RPMI7951 (cell line): ENCODE measurements around the gene ANO7. TPM values are rescaled to one million over a fixed set of nuclear protein-coding genes. Genes with fewer than 3 reads are reported as not detected.

Source experiments
- DNase-seq: peaks from one replicate; pipeline ENCODE4 v3.0.0-alpha.2; 2012; ENCODE audit warnings: low read depth
- total RNA-seq: library from RNA; depleted of rRNA; stranded (reverse); fragments of >200 nt; shearing (Covaris generic); gene quantifications from 2 replicates; pipeline ENCODE4 v1.2.3, GENCODE V29; 2014; rRNA removed

The ANO7 gene
- total RNA-seq: 0.72 and 1.1 TPM in 2 replicates

DNA sequence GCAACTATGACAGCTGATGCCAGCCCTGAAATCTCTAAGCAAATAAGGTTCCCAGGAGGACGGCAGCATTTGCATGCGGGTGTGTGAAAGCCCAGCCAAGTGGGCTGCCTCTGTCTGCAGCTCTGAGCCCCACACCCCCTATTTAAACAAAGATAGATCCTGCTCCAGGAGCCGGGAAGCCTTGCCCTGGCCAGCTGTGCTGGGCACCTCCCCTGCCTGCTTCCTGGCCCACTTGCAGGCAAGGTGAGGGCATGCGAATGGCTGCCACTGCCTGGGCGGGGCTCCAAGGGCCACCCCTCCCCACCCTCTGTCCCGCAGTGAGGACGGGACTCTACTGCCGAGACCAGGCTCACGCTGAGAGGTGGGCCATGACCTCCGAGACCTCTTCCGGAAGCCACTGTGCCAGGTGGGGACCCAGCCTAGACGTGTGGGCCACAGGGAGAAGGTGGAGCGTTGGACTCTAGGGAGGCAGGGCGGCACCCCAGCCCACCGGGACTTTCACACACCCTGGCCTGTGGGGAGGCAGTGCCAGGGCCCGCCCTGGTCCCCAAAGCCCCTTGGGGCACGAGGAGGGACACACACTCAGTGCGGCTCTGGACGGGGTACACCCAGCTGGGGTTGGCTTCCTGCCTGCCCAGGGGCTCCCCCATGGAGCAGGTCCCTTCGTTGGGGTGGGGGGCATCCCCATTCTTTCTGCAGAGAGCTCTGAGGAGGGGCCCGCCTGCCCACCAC lies at the start of gene ANO7:
TSS of gene ANO7 (plus strand) at position 317 of the 732 bp plus-strand sequence. CDS start 1,387 bp downstream, outside the sequence.
- no peak for DNase-seq

DNA sequence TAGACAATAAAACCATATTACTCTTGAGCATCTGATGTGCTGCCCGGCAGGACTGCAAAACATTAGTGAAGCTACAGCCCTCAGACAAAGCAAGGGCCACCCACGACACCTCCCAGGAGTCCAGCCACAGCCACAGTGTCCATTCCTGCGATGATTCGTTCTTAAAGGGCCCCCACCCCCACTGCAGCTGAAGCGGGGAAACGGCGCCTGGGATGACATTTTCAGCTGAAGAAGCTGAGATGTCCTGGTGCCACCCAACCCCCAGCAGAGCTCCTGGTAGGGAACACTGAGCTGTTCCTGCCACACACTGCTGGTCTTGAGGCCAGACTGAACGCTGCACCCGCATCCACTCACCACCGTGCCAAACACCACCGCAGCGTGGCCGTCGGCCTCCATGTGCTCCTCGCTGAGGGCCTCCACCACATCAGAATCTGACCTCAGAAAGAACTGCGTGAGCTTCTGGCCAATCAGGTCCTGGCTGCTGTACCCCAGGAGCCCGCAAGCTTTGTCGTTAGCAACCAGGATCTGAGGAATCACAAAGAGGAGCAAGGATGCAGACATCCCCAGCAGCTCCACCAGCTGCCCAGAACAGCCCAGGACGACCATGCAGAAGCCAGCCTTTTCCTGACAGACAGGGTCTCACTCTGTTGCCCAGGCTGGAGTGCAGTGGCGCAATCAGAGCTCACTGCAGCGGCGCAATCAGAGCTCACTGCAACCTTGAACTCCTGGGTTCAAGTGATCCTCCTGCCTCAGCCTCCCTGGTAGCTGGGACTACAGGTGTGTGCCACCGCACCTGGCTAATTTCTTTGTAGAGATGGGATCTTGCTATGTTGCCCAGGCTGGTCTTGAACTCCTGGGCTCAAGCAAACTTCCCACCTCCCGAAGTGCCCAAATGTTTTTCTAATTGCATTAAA lies 48.7 kb upstream of the ANO7 start:
- no peak for DNase-seq

DNA sequence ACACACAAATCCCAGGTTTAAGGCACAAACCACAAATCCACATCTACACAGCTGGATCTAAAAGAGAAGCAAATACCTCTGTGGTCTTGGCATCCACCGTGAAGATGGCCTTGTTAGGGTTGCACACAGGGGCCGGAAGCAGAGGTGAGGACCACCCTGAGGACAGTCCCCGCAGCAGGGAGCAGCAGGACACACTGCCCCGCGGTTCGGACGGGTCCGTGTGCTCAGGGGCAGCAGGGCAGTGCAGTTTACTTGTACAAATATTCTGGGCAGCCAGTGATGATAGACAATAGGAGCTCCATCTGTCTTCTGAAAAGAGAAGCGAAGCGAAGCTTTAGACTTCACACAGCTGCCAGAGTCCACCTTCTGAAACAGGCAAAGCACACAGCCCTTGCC lies 48.0 kb upstream of the ANO7 start:
- DNase-seq: no peak

- DNase-seq: no peak
Observed at GRCh38 chr2:241141214-241141770, 47.2 kb upstream of the ANO7 start.

DNA sequence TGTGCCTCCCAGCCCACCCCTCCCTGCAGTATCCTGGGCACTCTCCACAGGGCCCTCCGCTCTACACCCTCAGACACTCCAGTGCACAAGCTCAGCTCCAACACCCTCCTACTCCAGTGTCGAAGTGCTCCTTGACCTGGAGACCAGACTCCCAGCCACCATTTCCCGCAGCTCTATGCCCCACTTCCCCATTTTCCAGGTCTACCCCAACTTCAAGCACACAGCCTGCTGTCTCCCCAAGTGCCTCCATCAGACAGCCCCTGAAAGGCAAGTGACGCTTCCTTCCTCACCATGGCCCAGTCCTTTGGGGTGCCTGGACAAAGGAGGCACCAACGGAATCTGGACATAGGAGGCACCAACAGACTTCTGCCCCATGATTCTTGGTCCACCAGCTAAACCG lies 46.4 kb upstream of the ANO7 start:
- DNase-seq: no peak

DNA sequence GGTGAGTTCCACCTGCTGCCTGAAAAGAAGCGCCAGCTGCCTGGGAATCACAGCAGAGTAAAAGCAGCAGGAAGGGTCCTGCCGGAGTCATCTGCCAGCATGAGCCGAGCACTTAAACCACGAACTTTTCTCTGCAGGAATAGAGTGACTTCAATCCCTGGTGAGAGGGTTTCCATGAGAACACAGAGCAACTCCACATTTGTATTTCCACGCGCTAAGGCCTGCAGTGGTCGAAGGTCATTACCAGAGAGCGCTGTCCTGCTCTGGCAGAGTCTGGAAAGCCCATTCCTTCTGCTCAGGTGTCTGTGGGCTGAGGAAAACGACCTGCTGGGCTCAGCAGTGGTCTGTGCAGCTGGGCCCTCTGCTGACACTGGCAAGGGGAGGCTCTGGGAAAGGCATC lies 45.9 kb upstream of the ANO7 start:
- DNase-seq: no peak

GRCh38 chr2:241146286-241146685 lies 42.2 kb upstream of the ANO7 start:
- no peak for DNase-seq

DNA sequence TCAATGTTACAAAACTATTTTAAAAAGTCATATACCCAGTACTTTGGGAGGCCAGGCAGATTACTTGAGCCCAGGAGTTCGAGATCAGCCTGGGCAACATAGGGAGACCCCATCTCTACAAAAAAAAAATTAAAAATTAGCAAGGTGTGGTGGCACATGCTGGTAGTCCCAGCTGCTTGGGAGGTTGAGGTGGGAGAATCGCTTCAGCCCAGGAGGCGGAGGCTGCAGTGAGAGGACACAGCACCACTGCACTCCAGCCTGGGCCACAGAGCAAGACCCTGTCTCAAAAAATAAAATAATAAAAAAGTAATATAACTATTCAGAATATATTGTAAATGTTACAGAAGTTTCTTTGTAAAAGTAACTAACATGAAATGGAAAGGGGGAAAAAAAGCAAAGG lies 41.1 kb upstream of the ANO7 start:
- no peak for DNase-seq

DNA sequence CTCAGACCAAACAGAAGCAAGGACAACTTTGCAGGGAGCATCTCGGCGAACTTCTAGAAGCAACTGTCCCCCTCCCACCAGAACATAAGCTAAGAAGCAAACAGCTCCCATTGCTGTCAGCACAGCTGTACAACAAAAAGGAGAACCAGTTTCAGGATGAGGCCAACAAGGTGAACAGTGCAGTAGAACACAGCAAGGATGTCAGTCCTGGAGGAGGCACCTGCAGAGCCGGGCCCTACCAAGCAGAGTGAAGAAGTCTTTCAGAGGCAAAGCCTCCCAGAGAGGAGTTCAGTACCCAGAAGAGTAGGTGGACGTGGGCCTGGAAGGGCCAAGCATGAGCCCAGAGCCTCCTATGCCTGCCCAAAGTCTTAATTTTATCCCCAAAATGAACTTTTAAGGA lies 40.2 kb upstream of the ANO7 start:
- DNase-seq: no peak

DNA sequence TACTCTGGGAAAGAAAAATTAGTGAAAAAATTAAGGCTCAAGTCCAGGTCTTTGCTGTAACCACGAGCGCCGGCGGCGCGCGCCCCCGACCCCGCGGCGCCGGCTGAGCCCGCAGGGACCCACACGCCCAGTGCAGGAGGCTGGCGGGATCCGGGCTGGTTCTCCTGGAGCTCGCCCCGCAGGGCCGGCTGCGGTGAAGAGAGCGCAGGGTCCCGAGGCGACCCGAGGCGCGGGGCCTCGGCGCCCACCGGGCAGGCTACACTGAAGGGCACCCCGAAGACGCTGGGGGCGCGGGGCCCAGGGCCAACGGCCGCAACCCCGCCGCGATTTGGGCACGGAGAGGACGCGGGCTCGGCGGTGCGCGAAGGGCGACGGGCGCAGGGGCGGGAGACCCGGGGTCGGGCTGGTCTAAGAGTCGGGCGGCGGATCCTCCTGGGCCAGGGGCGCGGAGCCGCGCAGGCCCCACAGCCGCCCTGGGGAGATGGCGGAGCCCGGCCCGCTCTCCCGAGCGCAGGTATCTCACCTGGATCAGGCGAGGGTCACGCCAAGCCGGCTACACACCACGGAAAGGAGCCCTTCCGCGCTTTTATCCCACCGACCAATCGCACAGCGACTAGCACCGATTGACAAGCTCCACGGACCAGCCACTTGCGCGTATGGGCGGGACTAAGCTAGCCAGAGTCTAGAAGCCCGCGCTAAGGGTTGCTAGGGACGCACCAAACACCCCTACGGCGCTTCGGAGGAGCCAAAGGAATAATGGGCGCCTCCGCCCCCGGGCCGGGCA lies 39.4 kb upstream of the ANO7 start, which contains the start of gene PASK:
TSS of gene PASK (minus strand) at position 582 of the 784 bp plus-strand sequence. CDS start 6,440 bp downstream, outside the sequence.
- DNase-seq: peak; percentile 93

- DNase-seq: no peak
Observed at GRCh38 chr2:241149675-241149924, 38.9 kb upstream of the ANO7 start.

GRCh38 chr2:241149925-241150659 lies 38.4 kb upstream of the ANO7 start, which contains the start of gene PPP1R7:
Gene PPP1R7 (plus strand): TSS chr2:241150467. CDS start chr2:241150496, 29 bp downstream.
- peak; percentile 91 for DNase-seq

DNA sequence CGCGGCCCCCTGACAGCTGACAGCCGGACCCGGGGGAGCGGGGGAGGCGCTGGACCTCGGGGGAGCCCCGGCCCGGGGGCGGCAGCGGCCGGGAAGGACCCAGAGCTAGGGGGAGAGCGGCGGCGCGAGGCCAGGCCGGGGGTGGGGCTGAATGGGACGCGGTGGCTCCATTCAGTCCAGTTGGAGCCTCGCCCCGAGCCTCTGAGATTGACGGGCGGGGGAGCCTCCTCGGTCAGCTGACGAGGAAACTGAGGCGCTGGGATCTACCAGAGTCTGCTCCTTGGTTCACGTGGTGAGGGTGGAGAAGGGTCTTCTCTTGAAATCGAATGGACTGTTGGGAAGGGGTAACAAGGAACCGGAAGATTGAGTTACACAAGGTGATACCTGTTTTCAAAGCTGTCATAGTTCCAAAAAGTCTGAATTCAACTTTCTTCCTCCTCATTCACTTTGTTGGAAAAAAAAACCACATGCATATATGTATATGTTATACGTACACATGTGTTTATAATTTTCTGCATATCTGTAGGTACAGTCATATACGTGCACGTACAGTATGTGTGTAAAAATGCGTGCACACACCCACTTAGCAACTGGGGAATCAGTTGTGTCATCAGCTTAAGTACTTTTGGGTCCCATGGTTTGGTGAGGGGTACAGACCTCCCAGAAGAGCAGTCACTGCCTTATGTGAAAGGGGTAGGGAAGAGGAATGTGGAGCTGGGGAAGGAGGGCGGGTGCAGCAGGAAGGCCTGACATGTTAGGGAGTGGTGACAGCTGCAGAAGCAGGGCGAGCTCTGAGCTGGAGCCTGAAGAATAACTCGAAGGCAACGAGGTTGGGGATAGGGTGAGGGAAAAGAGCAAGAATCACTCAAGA lies 37.6 kb upstream of the ANO7 start:
- DNase-seq: peak; percentile 8

GRCh38 chr2:241151934-241152660 lies 36.4 kb upstream of the ANO7 start:
- no peak for DNase-seq

GRCh38 chr2:241153616-241154015 lies 34.9 kb upstream of the ANO7 start:
- peak; percentile 60 for DNase-seq

GRCh38 chr2:241154915-241155314 lies 33.6 kb upstream of the ANO7 start:
- DNase-seq: no peak

GRCh38 chr2:241155936-241156335 lies 32.5 kb upstream of the ANO7 start:
- DNase-seq: no peak

DNA sequence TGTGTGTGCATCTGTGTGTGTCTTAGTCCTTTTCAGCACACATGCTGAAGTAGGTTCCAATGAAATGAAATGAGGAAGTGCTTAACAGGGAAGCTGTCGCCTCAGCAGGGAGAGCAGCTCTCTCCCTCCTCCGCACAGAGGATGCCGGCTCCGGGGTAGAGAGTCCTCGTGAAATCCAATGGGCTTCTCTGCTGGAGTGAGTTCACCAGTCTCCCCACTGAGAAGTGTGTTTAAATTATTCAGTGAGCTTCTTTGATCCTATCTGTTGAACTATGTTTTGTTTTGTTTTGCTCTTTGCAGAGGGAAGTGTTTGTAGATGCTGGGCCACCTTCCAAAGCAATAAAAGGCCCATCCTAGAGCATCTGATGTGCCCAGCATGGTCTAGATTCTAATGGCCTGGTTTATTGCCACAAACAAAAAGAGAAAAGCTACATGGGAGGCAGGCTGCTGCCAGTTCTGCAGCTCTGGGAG lies 31.5 kb upstream of the ANO7 start:
- DNase-seq: no peak

DNA sequence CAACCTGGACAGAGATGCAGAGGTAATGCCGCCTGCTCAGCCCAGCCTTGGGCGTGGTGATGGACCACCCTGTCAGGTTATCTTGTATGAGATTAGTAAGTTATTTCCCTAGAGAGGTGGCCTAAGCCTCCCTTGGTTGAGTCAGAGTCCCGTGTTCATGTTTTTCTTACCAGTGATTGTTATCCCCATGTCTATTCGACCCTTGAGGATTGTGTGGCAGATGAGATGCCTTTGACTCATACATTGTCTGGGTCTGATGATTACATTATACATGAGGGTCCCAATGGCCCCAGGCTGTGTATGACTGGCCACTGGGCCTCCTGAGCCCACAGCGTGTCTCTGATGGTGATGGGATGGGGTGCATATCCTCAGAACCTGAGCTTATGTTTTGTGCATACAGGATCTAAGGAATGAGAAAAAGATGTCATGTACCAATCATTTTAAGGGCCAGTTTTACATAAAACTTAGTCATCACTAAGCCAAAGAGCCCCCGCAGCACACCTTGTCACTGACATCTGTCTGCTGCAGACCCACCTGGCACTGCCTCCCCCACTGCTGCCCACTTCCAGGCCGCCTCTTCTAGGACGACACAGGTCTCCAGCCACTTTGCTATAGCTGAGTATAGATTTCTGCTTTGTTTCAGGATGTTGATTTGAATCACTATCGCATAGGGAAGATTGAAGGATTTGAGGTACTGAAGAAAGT lies 30.5 kb upstream of the ANO7 start:
- DNase-seq: peak; percentile 49
